ENCODE measurements around the gene LAMA2. TPM values are rescaled to one million over a fixed set of nuclear protein-coding genes. Genes with fewer than 3 reads are reported as not detected.

LAMA2 gene
- total RNA-seq, 3 donors from 2014 or later = 116 to 293 (median 118) TPM

- Histone ChIP-seq H3K4me1 (peaks cover 0 to 13% of the 10 kb centered on the region in 2 donors), H3K4me3 (no peak overlapping the region), H3K9me3 (no peaks in the 10 kb centered on the region), H3K27me3 (no peaks in the 10 kb centered on the region), H3K27ac (peak overlapping the region; percentile 8 to 92), H3K36me3 (no peaks in the 10 kb centered on the region)
- TF ChIP-seq POLR2AphosphoS5 (IDR thresholded peaks at IDR 0.05) (no peak), CTCF (IDR thresholded peaks at IDR 0.05) (no peak), POLR2A (IDR thresholded peaks at IDR 0.05) (no peak)
- DNase-seq (ENCODE audit: low spot score in 2 of 2) = no peak
- intact Hi-C loops (cut with DNase I; ENCODE audit: low total_unique reads) = loop anchor here (2.0 kb wide), 1 partner anchor 243 kb away; no protein-coding TSS in a partner anchor
Measured at GRCh38 chr6:129492260-129492659, 609.3 kb downstream of the LAMA2 start.

GRCh38 chr6:129493354-129493902, 610.5 kb downstream of the LAMA2 start:
- Histone ChIP-seq H3K27ac (peak overlapping the region in 1 of 2 donors; percentile 92), H3K27me3 (no peaks in the 10 kb centered on the region), H3K36me3 (no peaks in the 10 kb centered on the region), H3K4me3 (no peak overlapping the region), H3K4me1 (peaks cover 0 to 13% of the 10 kb centered on the region in 2 donors), H3K9me3 (no peaks in the 10 kb centered on the region)
- intact Hi-C loops (cut with DNase I; ENCODE audit: low total_unique reads) = loop anchor here (2.0 kb wide), 1 partner anchor 241 kb away; no protein-coding TSS in a partner anchor
- DNase-seq (ENCODE audit: low spot score in 2 of 2) = no peak
- no peak for TF ChIP-seq CTCF (IDR thresholded peaks at IDR 0.05)
- no peak for TF ChIP-seq POLR2AphosphoS5 (IDR thresholded peaks at IDR 0.05)
- no peak for TF ChIP-seq POLR2A (IDR thresholded peaks at IDR 0.05)

GRCh38 chr6:129494099-129494498, 611.2 kb downstream of the LAMA2 start:
- Histone ChIP-seq H3K36me3 (no peaks in the 10 kb centered on the region), H3K27me3 (no peaks in the 10 kb centered on the region), H3K4me3 (no peak overlapping the region), H3K9me3 (no peaks in the 10 kb centered on the region), H3K4me1 (peaks cover 0 to 13% of the 10 kb centered on the region in 2 donors), H3K27ac (no peak overlapping the region)
- no peak for DNase-seq (ENCODE audit: low spot score in 2 of 2)
- intact Hi-C loops (cut with DNase I; ENCODE audit: low total_unique reads) = no loop called here
- TF ChIP-seq POLR2A (IDR thresholded peaks at IDR 0.05) (no peak), POLR2AphosphoS5 (IDR thresholded peaks at IDR 0.05) (no peak), CTCF (IDR thresholded peaks at IDR 0.05) (no peak)

- TF ChIP-seq POLR2A (IDR thresholded peaks at IDR 0.05) (no peak), CTCF (IDR thresholded peaks at IDR 0.05) (no peak), POLR2AphosphoS5 (IDR thresholded peaks at IDR 0.05) (no peak)
- no peaks in the 10 kb centered on the region for H3K9me3 ChIP-seq
- H3K27me3 ChIP-seq = no peaks in the 10 kb centered on the region
- no peak overlapping the region for H3K27ac ChIP-seq
- no peak overlapping the region for H3K4me3 ChIP-seq
- intact Hi-C loops (cut with DNase I; ENCODE audit: low total_unique reads) = no loop called here
- H3K36me3 ChIP-seq = no peaks in the 10 kb centered on the region
- peaks cover 0 to 13% of the 10 kb centered on the region in 2 donors for H3K4me1 ChIP-seq
- no peak for DNase-seq (ENCODE audit: low spot score in 2 of 2)
Measured at GRCh38 chr6:129494586-129494985, 611.6 kb downstream of the LAMA2 start.

GRCh38 chr6:129495652-129496051, 612.7 kb downstream of the LAMA2 start:
- intact Hi-C loops (cut with DNase I; ENCODE audit: low total_unique reads) = no loop called here
- no peak overlapping the region for H3K4me3 ChIP-seq
- H3K4me1 ChIP-seq = peaks cover 0 to 8% of the 10 kb centered on the region in 2 donors
- H3K36me3 ChIP-seq = no peaks in the 10 kb centered on the region
- TF ChIP-seq CTCF (IDR thresholded peaks at IDR 0.05) = no peak
- H3K9me3 ChIP-seq = no peaks in the 10 kb centered on the region
- H3K27me3 ChIP-seq = no peaks in the 10 kb centered on the region
- no peak overlapping the region for H3K27ac ChIP-seq
- DNase-seq (ENCODE audit: low spot score in 2 of 2) = no peak

Measured in breast epithelium (tissue), 4 donors.